SK-N-SH (cell line): Measurements from ENCODE around the gene DACH1. TPM values are rescaled to one million over a fixed set of nuclear protein-coding genes. Genes with fewer than 3 reads are reported as not detected.

ENCODE experiments used
- CTCF ChIA-PET: fragments of 300-600, 350-600 bp; formaldehyde crosslinking; extraction: SDS; loops from one replicate; lab custom pipeline; 2021; lab: Yijun Ruan, JAX
- POLR2A ChIA-PET: fragments of 350-600 bp; sonication (Branson Sonifier 250); formaldehyde crosslinking; extraction: SDS; loops from one replicate; lab custom pipeline; 2020; ENCODE audit warnings: antibody characterized with exemption, inconsistent platforms; lab: Yijun Ruan, JAX
- DNase-seq: peaks from one replicate; pipeline ENCODE4 v3.0.0; 2012
- H2AFZ ChIP-seq: fragments of 200-600 bp; sonication (generic); 2 replicates; pipeline ENCODE4 v1.8.1; 2016; ENCODE audit warnings: antibody characterized with exemption, mild to moderate bottlenecking, low read depth
- H3F3A ChIP-seq: fragments of 200-600 bp; sonication (generic); replicated peaks from 2 replicates; pipeline ENCODE3; 2016; ENCODE audit warnings: antibody characterized with exemption, mild to moderate bottlenecking; ENCODE audit not compliant: insufficient read depth
- H3K27ac ChIP-seq, 2 experiments: fragments of 200-500 bp in 1 of 2; fragments of 200-600 bp in 1 of 2; sonication (Bioruptor generic) in 1 of 2; sonication (generic), shearing (Covaris generic) in 1 of 2; 2 replicates each; pipeline versions ENCODE4 v1.5.1 to v1.6.1; 2014 to 2016; ENCODE audit warnings: low read depth in 2 of 2, inconsistent platforms in 1 of 2, low read length in 1 of 2, mild to moderate bottlenecking in 1 of 2, mixed read lengths in 1 of 2
- H3K27me3 ChIP-seq: fragments of 200-600 bp; sonication (generic), shearing (Covaris generic); 2 replicates; pipeline ENCODE4 v1.6.1; 2016; ENCODE audit warnings: mixed run types; ENCODE audit not compliant: insufficient read depth
- H3K36me3 ChIP-seq, 2 experiments: fragments of 200-500 bp in 1 of 2; fragments of 200-600 bp in 1 of 2; sonication (Bioruptor generic) in 1 of 2; sonication (generic) in 1 of 2; replicated peaks in 1 of 2; 2 replicates each; pipeline versions ENCODE3 to v1.5.1; 2014 to 2016; ENCODE audit warnings: low read length in 1 of 2, mild to moderate bottlenecking in 1 of 2; ENCODE audit not compliant: insufficient read depth in 2 of 2, control insufficient read depth in 1 of 2
- H3K4me1 ChIP-seq, 2 experiments: fragments of 200-500 bp in 1 of 2; fragments of 200-600 bp in 1 of 2; sonication (Bioruptor generic) in 1 of 2; sonication (generic), shearing (Covaris generic) in 1 of 2; 2 replicates each; pipeline versions ENCODE4 v1.5.1 to v1.6.1; 2014 to 2016; ENCODE audit warnings: low read depth in 1 of 2, low read length in 1 of 2, mixed run types in 1 of 2; ENCODE audit not compliant: insufficient read depth in 2 of 2, control insufficient read depth in 1 of 2
- H3K4me2 ChIP-seq: fragments of 200-600 bp; sonication (generic), shearing (Covaris generic); 2 replicates; pipeline ENCODE4 v1.6.1; 2017; ENCODE audit warnings: mixed run types
- H3K4me3 ChIP-seq, 2 experiments: fragments of 200-500 bp in 1 of 2; fragments of 200-600 bp in 1 of 2; sonication (Bioruptor generic) in 1 of 2; sonication (generic), shearing (Covaris generic) in 1 of 2; 2 replicates each; pipeline versions ENCODE4 v1.5.1 to v1.8.1; 2014 to 2016; ENCODE audit warnings: low read depth in 2 of 2, inconsistent platforms in 1 of 2, low read length in 1 of 2, mild to moderate bottlenecking in 1 of 2, mixed read lengths in 1 of 2, moderate library complexity in 1 of 2
- H3K79me2 ChIP-seq: fragments of 200-600 bp; sonication (generic); 2 replicates; pipeline ENCODE4 v1.8.1; 2017; ENCODE audit warnings: mild to moderate bottlenecking; ENCODE audit not compliant: insufficient read depth
- H3K9ac ChIP-seq: fragments of 200-600 bp; sonication (generic); 2 replicates; pipeline ENCODE4 v1.6.1; 2017; ENCODE audit warnings: mixed run types
- H3K9me2 ChIP-seq: fragments of 200-600 bp; sonication (generic); 2 replicates; pipeline ENCODE4 v1.6.1; 2017; ENCODE audit warnings: mixed run types
- H3K9me3 ChIP-seq: fragments of 200-600 bp; sonication (generic); 2 replicates; pipeline ENCODE4 v1.6.1; 2017; ENCODE audit warnings: mixed run types, mild to moderate bottlenecking, moderate library complexity
- H4K20me1 ChIP-seq: fragments of 200-600 bp; sonication (generic); 2 replicates; pipeline ENCODE4 v1.6.1; 2017; ENCODE audit warnings: mild to moderate bottlenecking, mixed run types; ENCODE audit not compliant: insufficient read depth
- CHD2 ChIP-seq: fragments of 150-350 bp; IDR thresholded peaks from 2 replicates; pipeline ENCODE4 v1.6.1; 2018; ENCODE audit warnings: low read length; ENCODE audit not compliant: partially characterized antibody
- CTCF ChIP-seq: fragments of 200-600 bp; sonication (generic); IDR thresholded peaks from 2 replicates; pipeline ENCODE4 v1.6.1; 2017; ENCODE audit warnings: antibody characterized with exemption, mild to moderate bottlenecking, moderate library complexity
- ELF1 ChIP-seq: IDR thresholded peaks from 2 replicates; pipeline ENCODE4 v1.4.0; 2012
- EZH2phosphoT487 ChIP-seq: fragments of 200-600 bp; sonication (generic); IDR thresholded peaks from 2 replicates; pipeline ENCODE4 v1.6.1; 2017; ENCODE audit warnings: low read depth, mixed run types, mild to moderate bottlenecking, antibody characterized with exemption, moderate library complexity, borderline replicate concordance
- FOSL2 ChIP-seq: IDR thresholded peaks from 2 replicates; pipeline ENCODE4 v1.4.0; 2012; ENCODE audit warnings: low read depth, mild to moderate bottlenecking, moderate library complexity, borderline replicate concordance
- FOXJ3 ChIP-seq: sonication (generic); formaldehyde crosslinking; IDR thresholded peaks from 2 replicates; pipeline ENCODE4 v1.5.1; 2020; ENCODE audit warnings: mild to moderate bottlenecking, missing genetic modification reagents
- JUND ChIP-seq: IDR thresholded peaks from 2 replicates; pipeline ENCODE4 v1.4.0; 2012
- MEF2A ChIP-seq: IDR thresholded peaks from 2 replicates; pipeline ENCODE4 v1.4.0; 2012; ENCODE audit warnings: low read depth, borderline replicate concordance
- PBX3 ChIP-seq: IDR thresholded peaks from 2 replicates; pipeline ENCODE4; 2012
- REST ChIP-seq: IDR thresholded peaks from 2 replicates; pipeline ENCODE4 v1.6.1; 2012; ENCODE audit warnings: mild to moderate bottlenecking, low read depth, low read length, moderate library complexity
- SMC3 ChIP-seq: IDR thresholded peaks from 2 replicates; pipeline ENCODE4 v1.6.1; 2012; ENCODE audit warnings: low read depth, low read length, improper control_type of control experiment
- USF1 ChIP-seq: IDR thresholded peaks from 2 replicates; pipeline ENCODE4 v1.4.0; 2012; ENCODE audit warnings: low read depth, borderline replicate concordance
- YY1 ChIP-seq: IDR thresholded peaks from 2 replicates; pipeline ENCODE4 v1.4.0; 2012; ENCODE audit warnings: low read depth, mild to moderate bottlenecking
- WGBS: methylation state at CpG from one replicate; pipeline ENCODE4 v1.1.6; 2017; ENCODE audit warnings: low lambda C conversion rate; 5-methylcytosine and 5-hydroxymethylcytosine counted together
- polyA plus RNA-seq, 3 experiments: library from polyadenylated mRNA; depleted of rRNA; stranded (reverse); fragments of >200 nt; gene quantifications; 2 replicates each; pipeline ENCODE4 v1.2.3, GENCODE V29; 2012

The DACH1 gene
- polyA plus RNA-seq, 1 of the 3 experiments (the other 2 are of a cell fraction): 0.21 TPM

GRCh38 chr13:71638751-71639150 lies 228.3 kb downstream of the DACH1 start:
- Histone ChIP-seq H3K27me3 (no peaks in the 10 kb centered on the region), H3K36me3 (no peaks in the 10 kb centered on the region), H3K9ac (no peak overlapping the region), H3K4me1 (peaks cover 3 to 8% of the 10 kb centered on the region in 2 experiments; a peak in 3 of 4 replicates), H3F3A (no peaks in the 10 kb centered on the region), H3K9me3 (no peaks in the 10 kb centered on the region), H3K79me2 (no peaks in the 10 kb centered on the region), H4K20me1 (no peaks in the 10 kb centered on the region), H3K9me2 (no peaks in the 10 kb centered on the region), H2AFZ (no peak overlapping the region), H3K27ac (no peak overlapping the region; a peak in 1 of 4 replicates), H3K4me2 (no peak overlapping the region), H3K4me3 (no peak overlapping the region)
- no peak for TF ChIP-seq CHD2
- no peak for TF ChIP-seq MEF2A
- TF ChIP-seq CTCF: no peak
- ChIA-PET POLR2A (interaction anchor here (0.6 kb wide), 1 partner anchor 203 kb away, joined by 3 read pairs; no protein-coding TSS in a partner anchor), CTCF (interaction anchor here (2.1 kb wide), 1 partner anchor 9 kb away, joined by 4 read pairs; no protein-coding TSS in a partner anchor)
- WGBS: 86% methylated on average over 1 of the region's 1 CpG
- DNase-seq: no peak

- CTCF ChIA-PET: no interaction called here
These were observed 232.2 kb downstream of the DACH1 start for GRCh38 chr13:71634602-71635443.

More at GRCh38 chr13:71634602-71635443, 232.2 kb downstream of the DACH1 start:
- POLR2A ChIA-PET: interaction anchor here (0.6 kb wide), 1 partner anchor 1243 kb away, joined by 3 read pairs; no protein-coding TSS in a partner anchor
- Histone ChIP-seq H2AFZ (no peak overlapping the region), H3K79me2 (no peaks in the 10 kb centered on the region), H3K4me2 (no peak overlapping the region), H3K9me3 (no peaks in the 10 kb centered on the region), H3K4me1 (peaks cover 3 to 22% of the 10 kb centered on the region in 2 experiments; a peak in 3 of 4 replicates), H3K36me3 (no peaks in the 10 kb centered on the region), H4K20me1 (no peaks in the 10 kb centered on the region), H3K9me2 (no peaks in the 10 kb centered on the region), H3K27ac (peak overlapping the region in 1 of 2 experiments; percentile 36; a peak in 1 of 4 replicates), H3K27me3 (no peaks in the 10 kb centered on the region), H3F3A (no peaks in the 10 kb centered on the region), H3K4me3 (no peak overlapping the region), H3K9ac (no peak overlapping the region)
- no peak for DNase-seq
- 38% methylated on average over 2 of the region's 2 CpGs for WGBS
- TF ChIP-seq USF1 (no peak), ELF1 (no peak), FOSL2 (no peak), SMC3 (no peak), EZH2phosphoT487 (no peak), FOXJ3 (CRISPR knock-in tag) (no peak), JUND (no peak), REST (no peak), YY1 (no peak), PBX3 (no peak)
- TF ChIP-seq, all 33 proteins: peak for 0
